OCI-LY1 (cell line): ENCODE results near the gene C5orf52.

Experiments
- CTCF ChIP-seq: fragments of 200-600 bp; sonication (generic), shearing (Covaris generic); IDR thresholded peaks from 2 replicates; pipeline ENCODE4 v1.5.1; 2017; ENCODE audit warnings: mild to moderate bottlenecking, antibody characterized with exemption, low read length, moderate library complexity, mixed read lengths
- EZH2 ChIP-seq: fragments of 200-600 bp; sonication (generic), shearing (Covaris generic); IDR thresholded peaks from 2 replicates; pipeline ENCODE4 v1.8.0; 2017; ENCODE audit warnings: borderline replicate concordance, mixed run types, mild to moderate bottlenecking, antibody characterized with exemption, low read length, moderate library complexity, mixed read lengths

GRCh38 chr5:157690690-157691433 is 19.5 kb downstream of the C5orf52 start:
- TF ChIP-seq CTCF (no peak), EZH2 (no peak)
